Pancreas (tissue), 10 donors: Measurements from ENCODE around the gene IQCE. TPM values are rescaled to one million over a fixed set of nuclear protein-coding genes. Genes with fewer than 3 reads are reported as not detected.

Experiments
- ATAC-seq, 4 donors: fragments of 200-7000 bp; cut with Tn5 transposase; one replicate each; pipeline versions ENCODE4 v1.8.0 to v1.9.1; 2020; ENCODE audit warnings: mild to moderate bottlenecking in 4 of 4, moderate library complexity in 4 of 4
- DNase-seq, 6 donors: peaks; one replicate each; pipeline ENCODE4 v3.0.0-alpha.2; 2020
- FAIRE-seq: peaks from 2 replicates; lab custom pipeline; 2012; peaks lifted over from hg19 to GRCh38; lab: Jason Lieb, UNC
- H3K27ac ChIP-seq, 4 donors: fragments of 200-600 bp; sonication (generic); 1 replicate in 3 of 4; 2 replicates in 1 of 4; pipeline versions ENCODE4 v1.5.0 to v1.8.0; 2020
- H3K27me3 ChIP-seq, 4 donors: fragments of 200-600 bp; one replicate each; pipeline ENCODE4 v1.8.0; 2021
- H3K36me3 ChIP-seq, 3 donors: fragments of 200-600 bp; sonication (generic) in 1 of 3; one replicate each; pipeline versions ENCODE4 v1.5.0 to v1.8.0; 2020 to 2021
- H3K4me1 ChIP-seq, 3 donors: fragments of 200-600 bp; one replicate each; pipeline ENCODE4 v1.8.0; 2021
- H3K4me3 ChIP-seq, 4 donors: fragments of 200-600 bp; sonication (generic) in 2 of 4; one replicate each; pipeline versions ENCODE4 v1.5.0 to v1.8.0; 2020 to 2021
- H3K9me3 ChIP-seq, 4 donors: fragments of 200-600 bp; one replicate each; pipeline ENCODE4 v1.8.0; 2021
- CTCF ChIP-seq, 4 donors: fragments of 200-600 bp; sonication (generic) in 3 of 4; IDR thresholded peaks; one replicate each; pipeline versions ENCODE4 v1.5.0 to v1.8.0; 2021; ENCODE audit warnings: antibody characterized with exemption in 4 of 4
- WGBS, 2 donors: extraction: QIAGEN DNeasy Blood & Tissue Kit; methylation state at CpG; one replicate each; pipeline ENCODE4 v1.1.7; 2013; 5-methylcytosine and 5-hydroxymethylcytosine counted together
- intact Hi-C, 3 donors: fragments of 100-400 bp; cut with DNase I; formaldehyde crosslinking; loops; one replicate each; pipeline versions ENCODE4 v1.11.1 to v1.14.2; 2022
- polyA plus RNA-seq, 2 donors: library from polyadenylated mRNA; stranded (reverse); fragments of 200-250 nt; gene quantifications; one replicate each; pipeline ENCODE4 v1.2.3, GENCODE V29; 2013
- total RNA-seq, 6 donors: library from RNA; stranded (reverse); fragmentation: NEBNext Ultra II Directional in 4 of 6; extraction: Animal tissue kit (Norgen Biotek cat#: 25700) in 4 of 6; gene quantifications; one replicate each; pipeline versions ENCODE4 v1.2.1 to v1.2.4, GENCODE V29; 2021 to 2023
- donor health status: healthy with polysubstance abuse.
- donor health status: DM: no; HTN: no; CAD: no; lungs with moderate emphysema.
- donor health status: DM: no; HTN: no; CAD: no.
- donor health status: control.
- donor health status: control.
- donor health status: Bipolar disorder and iron deficiency.
- donor health status: DM: yes; HTN: yes; CAD: no.
- donor health status: DM: no; HTN: no; CAD: no.
- donor health status: DM: no; HTN: no; CAD: no.
- donor health status: DM: yes; HTN: yes; CAD: no.

IQCE gene
- total RNA-seq: 10 to 100 TPM in 4 of 6 donors, 1 to 10 TPM in 2; 8.8 to 14.1 (median 12.1) TPM
- 10 to 100 TPM in 1 of 2 donors, 1 to 10 TPM in 1; 8.8 to 10.9 TPM for polyA plus RNA-seq

GRCh38 chr7:2558629-2559282 lies at the start of gene IQCE:
Gene IQCE (plus strand): TSS chr7:2558979. CDS start chr7:2559182, 203 bp downstream.
- Histone ChIP-seq H3K4me3 (peak within 1 kb of the TSS; percentile 79 to 100 (median 94)), H3K27me3 (no peaks in the 10 kb centered on the region), H3K4me1 (peaks cover 0 to 20% (median 6%) of the 10 kb centered on the region in 3 donors), H3K36me3 (no peaks in the 10 kb centered on the region), H3K27ac (peak within 1 kb of the TSS in 3 of 4 donors; percentile 55 to 60 (median 59)), H3K9me3 (no peaks in the 10 kb centered on the region)
- DNase-seq: peak; percentile 91 to 100 (median 96)
- no peak for FAIRE-seq
- intact Hi-C loops: no loop called here
- peak; percentile 78 to 82 (median 81) for ATAC-seq
- 1 to 2% methylated on average over 35 to 66 of the region's 66 CpGs for WGBS, 2 donors
- no peak for TF ChIP-seq CTCF (IDR thresholded peaks at IDR 0.05)

- no peak for FAIRE-seq
- Histone ChIP-seq H3K4me3 (no peak overlapping the region), H3K9me3 (no peaks in the 10 kb centered on the region), H3K36me3 (no peaks in the 10 kb centered on the region), H3K27me3 (no peaks in the 10 kb centered on the region), H3K27ac (no peak overlapping the region), H3K4me1 (peaks cover 4 to 13% (median 6%) of the 10 kb centered on the region in 3 donors)
- DNase-seq: peak in 1 of 6 donors; percentile 29
- intact Hi-C loops: no loop called here
- TF ChIP-seq CTCF (IDR thresholded peaks at IDR 0.05): no peak
- 73 to 82% methylated on average over 23 of the region's 23 CpGs for WGBS, 2 donors
- ATAC-seq: no peak
These were observed 49.4 kb upstream of the IQCE start for GRCh38 chr7:2509298-2509906.

GRCh38 chr7:2510130-2510776 lies 48.5 kb upstream of the IQCE start:
- intact Hi-C loops: no loop called here
- H3K36me3 ChIP-seq: no peaks in the 10 kb centered on the region
- WGBS, 2 donors: 87 to 92% methylated on average over 13 of the region's 13 CpGs
- H3K9me3 ChIP-seq: no peaks in the 10 kb centered on the region
- no peak overlapping the region for H3K4me3 ChIP-seq
- no peaks in the 10 kb centered on the region for H3K27me3 ChIP-seq
- H3K27ac ChIP-seq: no peak overlapping the region
- H3K4me1 ChIP-seq: peaks cover 4 to 13% (median 6%) of the 10 kb centered on the region in 3 donors
- TF ChIP-seq CTCF (IDR thresholded peaks at IDR 0.05): no peak
- no peak for ATAC-seq
- FAIRE-seq: no peak
- no peak for DNase-seq

- 26 to 36% methylated on average over 26 to 27 of the region's 27 CpGs for WGBS, 2 donors
- Histone ChIP-seq H3K27me3 (no peaks in the 10 kb centered on the region), H3K27ac (peak overlapping the region in 2 of 4 donors; percentile 5 to 28), H3K9me3 (no peaks in the 10 kb centered on the region), H3K36me3 (no peaks in the 10 kb centered on the region), H3K4me3 (no peak overlapping the region), H3K4me1 (peaks cover 4 to 13% (median 6%) of the 10 kb centered on the region in 3 donors)
- intact Hi-C loops: no loop called here
- ATAC-seq: peak; percentile 65 to 77 (median 71)
- DNase-seq: peak in 1 of 6 donors; percentile 39
- no peak for FAIRE-seq
- no peak for TF ChIP-seq CTCF (IDR thresholded peaks at IDR 0.05)
These were observed 47.6 kb upstream of the IQCE start for GRCh38 chr7:2510909-2511768.
